ENCODE measurements around the gene ADAM19. TPM values are rescaled to one million over a fixed set of nuclear protein-coding genes. Genes with fewer than 3 reads are reported as not detected.

The ADAM19 gene
- total RNA-seq, 2 donors from 2014 or later = 9.5 to 85.9 TPM

GRCh38 chr5:157555037-157555640 lies 20.4 kb downstream of the ADAM19 start:
- DNase-seq (ENCODE audit: low spot score in 2 of 2) (no peak), ATAC-seq (no peak)
- Mint-ChIP-seq H3K27ac (no peak overlapping the region), H3K9me3 (no peaks in the 10 kb centered on the region), H3K36me3 (peaks cover 0 to 38% of the 10 kb centered on the region in 2 donors)

GRCh38 chr5:157554179-157555036 lies 21.2 kb downstream of the ADAM19 start:
- no peak for ATAC-seq
- DNase-seq (ENCODE audit: low spot score in 2 of 2) = no peak
- Mint-ChIP-seq H3K27ac (no peak overlapping the region), H3K9me3 (no peaks in the 10 kb centered on the region), H3K36me3 (peaks cover 0 to 41% of the 10 kb centered on the region in 2 donors)

- peak overlapping the region in 1 of 2 donors; percentile 38 for H3K27ac Mint-ChIP-seq
- peaks cover 0 to 56% of the 10 kb centered on the region in 2 donors for H3K36me3 Mint-ChIP-seq
- peaks cover 0 to 8% of the 10 kb centered on the region in 2 donors for H3K9me3 Mint-ChIP-seq
- ATAC-seq (no peak), DNase-seq (ENCODE audit: low spot score in 2 of 2) (no peak)
These were observed 22.9 kb downstream of the ADAM19 start for GRCh38 chr5:157552650-157553049.

GRCh38 chr5:157550663-157551062 lies 24.9 kb downstream of the ADAM19 start:
- DNase-seq (ENCODE audit: low spot score in 2 of 2) (no peak), ATAC-seq (peak in 1 of 2 donors; percentile 41)
- Mint-ChIP-seq H3K36me3 (peaks cover 0 to 57% of the 10 kb centered on the region in 2 donors), H3K27ac (no peak overlapping the region), H3K9me3 (peaks cover 0 to 8% of the 10 kb centered on the region in 2 donors)

- DNase-seq (ENCODE audit: low spot score in 2 of 2) (no peak), ATAC-seq (no peak)
- peaks cover 0 to 62% of the 10 kb centered on the region in 2 donors for H3K36me3 Mint-ChIP-seq
- peaks cover 0 to 8% of the 10 kb centered on the region in 2 donors for H3K9me3 Mint-ChIP-seq
- no peak overlapping the region for H3K27ac Mint-ChIP-seq
These were observed 25.5 kb downstream of the ADAM19 start for GRCh38 chr5:157549954-157550549.

- H3K36me3 Mint-ChIP-seq = peaks cover 0 to 62% of the 10 kb centered on the region in 2 donors
- H3K9me3 Mint-ChIP-seq = peaks cover 0 to 8% of the 10 kb centered on the region in 2 donors
- no peak overlapping the region for H3K27ac Mint-ChIP-seq
- DNase-seq (ENCODE audit: low spot score in 2 of 2) = no peak
- no peak for ATAC-seq
These were observed 26.3 kb downstream of the ADAM19 start for GRCh38 chr5:157549283-157549629.

- ATAC-seq (no peak), DNase-seq (ENCODE audit: low spot score in 2 of 2) (no peak)
- peak overlapping the region in 1 of 2 donors; percentile 3 for H3K27ac Mint-ChIP-seq
- peaks cover 0 to 8% of the 10 kb centered on the region in 2 donors for H3K9me3 Mint-ChIP-seq
- peaks cover 0 to 62% of the 10 kb centered on the region in 2 donors for H3K36me3 Mint-ChIP-seq
These were observed 26.9 kb downstream of the ADAM19 start for GRCh38 chr5:157548513-157549282.

GRCh38 chr5:157547941-157548512 lies 27.5 kb downstream of the ADAM19 start:
- peaks cover 0 to 8% of the 10 kb centered on the region in 2 donors for H3K9me3 Mint-ChIP-seq
- H3K36me3 Mint-ChIP-seq = peaks cover 0 to 62% of the 10 kb centered on the region in 2 donors
- ATAC-seq = peak; percentile 32 to 34
- no peak for DNase-seq (ENCODE audit: low spot score in 2 of 2)
- peak overlapping the region; percentile 3 to 32 for H3K27ac Mint-ChIP-seq

- Mint-ChIP-seq H3K27ac (peak overlapping the region in 1 of 2 donors; percentile 63), H3K36me3 (peaks cover 0 to 58% of the 10 kb centered on the region in 2 donors), H3K9me3 (peaks cover 0 to 8% of the 10 kb centered on the region in 2 donors)
- ATAC-seq (no peak), DNase-seq (ENCODE audit: low spot score in 2 of 2) (no peak)
These were observed 29.0 kb downstream of the ADAM19 start for GRCh38 chr5:157546456-157547100.

- H3K36me3 Mint-ChIP-seq = peaks cover 0 to 51% of the 10 kb centered on the region in 2 donors
- no peak overlapping the region for H3K27ac Mint-ChIP-seq
- DNase-seq (ENCODE audit: low spot score in 2 of 2) (no peak), ATAC-seq (no peak)
- peaks cover 0 to 8% of the 10 kb centered on the region in 2 donors for H3K9me3 Mint-ChIP-seq
These were observed 29.8 kb downstream of the ADAM19 start for GRCh38 chr5:157545610-157546310.

GRCh38 chr5:157544623-157544989 lies 31.0 kb downstream of the ADAM19 start:
- Mint-ChIP-seq H3K36me3 (peaks cover 0 to 42% of the 10 kb centered on the region in 2 donors), H3K27ac (peak overlapping the region; percentile 36 to 79), H3K9me3 (peaks cover 0 to 8% of the 10 kb centered on the region in 2 donors)
- no peak for DNase-seq (ENCODE audit: low spot score in 2 of 2)
- ATAC-seq = peak in 1 of 2 donors; percentile 24

GRCh38 chr5:157543825-157544622 lies 31.6 kb downstream of the ADAM19 start:
- DNase-seq (ENCODE audit: low spot score in 2 of 2) (no peak), ATAC-seq (peak in 1 of 2 donors; percentile 6)
- Mint-ChIP-seq H3K27ac (peak overlapping the region; percentile 36 to 79), H3K9me3 (peaks cover 0 to 8% of the 10 kb centered on the region in 2 donors), H3K36me3 (peaks cover 0 to 42% of the 10 kb centered on the region in 2 donors)

- peaks cover 0 to 32% of the 10 kb centered on the region in 2 donors for H3K36me3 Mint-ChIP-seq
- no peaks in the 10 kb centered on the region for H3K9me3 Mint-ChIP-seq
- H3K27ac Mint-ChIP-seq = no peak overlapping the region
- DNase-seq (ENCODE audit: low spot score in 2 of 2) = no peak
- no peak for ATAC-seq
These were observed 33.1 kb downstream of the ADAM19 start for GRCh38 chr5:157542282-157543000.

Measured in activated naive CD4-positive, alpha-beta T cell treated with anti-CD3 and anti-CD28 coated beads, Interleukin-2, amount 50 U/mL, for 72 hours (primary cell).